DND-41 (cell line): ENCODE measurements around the gene SHROOM3.

ENCODE experiments used
- ATAC-seq: fragments of 200-7000 bp; cut with Tn5 transposase; 3 replicates; pipeline ENCODE4 v1.9.1; 2021; ENCODE audit warnings: low read depth; ENCODE audit not compliant: insufficient read depth
- DNase-seq: peaks from one replicate; pipeline ENCODE4 v3.0.0-alpha.2; 2020
- H2AFZ ChIP-seq: 2 replicates; pipeline ENCODE4 v1.6.0; 2012; ENCODE audit warnings: low read depth, low read length
- H3K27ac ChIP-seq: 2 replicates; pipeline ENCODE4 v1.5.1; 2012; ENCODE audit warnings: low read length, inconsistent platforms
- H3K27me3 ChIP-seq: fragments of 200-600 bp; sonication (generic); 2 replicates; pipeline ENCODE4 v1.6.0; 2012; ENCODE audit warnings: low read length, mild to moderate bottlenecking, inconsistent platforms; ENCODE audit not compliant: insufficient read depth, poor library complexity
- H3K36me3 ChIP-seq: 2 replicates; pipeline ENCODE4 v1.5.1; 2012; ENCODE audit warnings: low read length, inconsistent platforms; ENCODE audit not compliant: insufficient read depth
- H3K4me1 ChIP-seq: 2 replicates; pipeline ENCODE4 v1.5.1; 2012; ENCODE audit warnings: mild to moderate bottlenecking, low read length; ENCODE audit not compliant: insufficient read depth
- H3K4me2 ChIP-seq: 2 replicates; pipeline ENCODE4 v1.6.0; 2012; ENCODE audit warnings: mild to moderate bottlenecking, moderate library complexity, low read length, inconsistent platforms; ENCODE audit not compliant: insufficient read depth
- H3K4me3 ChIP-seq, 2 experiments: fragments of 200-600 bp in 1 of 2; shearing (Covaris generic) in 1 of 2; 2 replicates each; pipeline ENCODE4 v1.5.1; 2012 to 2016; ENCODE audit warnings: inconsistent platforms in 2 of 2, low read length in 2 of 2, mild to moderate bottlenecking in 2 of 2, low read depth in 1 of 2, moderate library complexity in 1 of 2
- H3K79me2 ChIP-seq: 2 replicates; pipeline ENCODE4 v1.6.0; 2012; ENCODE audit warnings: low read length, inconsistent platforms; ENCODE audit not compliant: insufficient read depth
- H3K9ac ChIP-seq: 2 replicates; pipeline ENCODE4 v1.6.0; 2012; ENCODE audit warnings: low read depth, mild to moderate bottlenecking, inconsistent platforms, low read length, moderate library complexity
- H3K9me3 ChIP-seq: 2 replicates; pipeline ENCODE4 v1.5.1; 2012; ENCODE audit warnings: low read length, moderate library complexity, mild to moderate bottlenecking, inconsistent platforms; ENCODE audit not compliant: insufficient read depth, severe bottlenecking
- H4K20me1 ChIP-seq: 2 replicates; pipeline ENCODE4 v1.6.0; 2012; ENCODE audit warnings: low read length; ENCODE audit not compliant: insufficient read depth
- CTCF ChIP-seq: IDR thresholded peaks from 2 replicates; pipeline ENCODE4 v1.5.1; 2012; ENCODE audit warnings: borderline replicate concordance, low read length, moderate library complexity, mild to moderate bottlenecking; ENCODE audit not compliant: poor library complexity, severe bottlenecking; ENCODE audit errors: extremely low read depth
- EZH2 ChIP-seq: IDR thresholded peaks from 3 replicates; pipeline ENCODE4 v1.6.1; 2012; ENCODE audit warnings: borderline replicate concordance, low read depth, mild to moderate bottlenecking, moderate library complexity, low read length, inconsistent platforms; ENCODE audit not compliant: severe bottlenecking

The SHROOM3 gene

GRCh38 chr4:76657443-76657842, 222.4 kb downstream of the SHROOM3 start:
- no peaks in the 10 kb centered on the region for H4K20me1 ChIP-seq
- TF ChIP-seq EZH2 (no peak), CTCF (no peak)
- no peak overlapping the region for H2AFZ ChIP-seq
- no peaks in the 10 kb centered on the region for H3K36me3 ChIP-seq
- H3K27me3 ChIP-seq = no peaks in the 10 kb centered on the region
- DNase-seq (no peak), ATAC-seq (no peak)
- H3K79me2 ChIP-seq = no peaks in the 10 kb centered on the region
- H3K4me2 ChIP-seq = no peak overlapping the region
- H3K27ac ChIP-seq = no peak overlapping the region
- no peaks in the 10 kb centered on the region for H3K4me1 ChIP-seq
- no peaks in the 10 kb centered on the region for H3K9me3 ChIP-seq
- H3K9ac ChIP-seq = no peak overlapping the region
- H3K4me3 ChIP-seq = no peak overlapping the region

- DNase-seq = no peak
- TF ChIP-seq CTCF = no peak
- TF ChIP-seq EZH2 = no peak
- Histone ChIP-seq H3K4me1 (no peaks in the 10 kb centered on the region), H4K20me1 (no peaks in the 10 kb centered on the region), H3K36me3 (no peaks in the 10 kb centered on the region), H3K9ac (no peak overlapping the region), H3K27me3 (no peaks in the 10 kb centered on the region), H3K9me3 (no peaks in the 10 kb centered on the region), H3K4me2 (no peak overlapping the region), H2AFZ (no peak overlapping the region), H3K79me2 (no peaks in the 10 kb centered on the region), H3K4me3 (no peak overlapping the region), H3K27ac (no peak overlapping the region)
- ATAC-seq = no peak
Observed at GRCh38 chr4:76658231-76659102, 223.4 kb downstream of the SHROOM3 start.

GRCh38 chr4:76659103-76659490, 224.1 kb downstream of the SHROOM3 start:
- DNase-seq (no peak), ATAC-seq (no peak)
- Histone ChIP-seq H3K4me2 (no peak overlapping the region), H3K9ac (no peak overlapping the region), H3K4me3 (no peak overlapping the region), H3K79me2 (no peaks in the 10 kb centered on the region), H4K20me1 (no peaks in the 10 kb centered on the region), H3K27ac (no peak overlapping the region), H3K27me3 (no peaks in the 10 kb centered on the region), H3K9me3 (no peaks in the 10 kb centered on the region), H3K36me3 (no peaks in the 10 kb centered on the region), H3K4me1 (no peaks in the 10 kb centered on the region), H2AFZ (no peak overlapping the region)
- no peak for TF ChIP-seq EZH2
- no peak for TF ChIP-seq CTCF

GRCh38 chr4:76663824-76664223, 228.8 kb downstream of the SHROOM3 start:
- H4K20me1 ChIP-seq = no peaks in the 10 kb centered on the region
- no peaks in the 10 kb centered on the region for H3K79me2 ChIP-seq
- no peaks in the 10 kb centered on the region for H3K4me1 ChIP-seq
- DNase-seq (no peak), ATAC-seq (no peak)
- H3K4me3 ChIP-seq = no peak overlapping the region
- no peak overlapping the region for H3K9ac ChIP-seq
- H3K4me2 ChIP-seq = no peak overlapping the region
- no peak for TF ChIP-seq EZH2
- H3K27ac ChIP-seq = no peak overlapping the region
- no peaks in the 10 kb centered on the region for H3K36me3 ChIP-seq
- H3K9me3 ChIP-seq = no peaks in the 10 kb centered on the region
- H3K27me3 ChIP-seq = no peaks in the 10 kb centered on the region
- H2AFZ ChIP-seq = no peak overlapping the region
